Epithelial cell of proximal tubule (primary cell): Measurements from ENCODE around the gene KLK4. TPM values are rescaled to one million over a fixed set of nuclear protein-coding genes. Genes with fewer than 3 reads are reported as not detected.

Source experiments
- DNase-seq: peaks from one replicate; pipeline ENCODE4 v3.0.0-alpha.2; 2011; ENCODE audit warnings: low read depth
- H3K4me3 ChIP-seq: 2 replicates; pipeline ENCODE4 v1.5.1; 2011; ENCODE audit warnings: low read depth, mild to moderate bottlenecking, low read length
- total RNA-seq: library from RNA; depleted of rRNA; stranded (reverse); fragments of >200 nt; gene quantifications from 2 replicates; pipeline ENCODE4 v1.2.3, GENCODE V29; 2015
- TF ChIP-seq, protein P1 (sequence below): conservative IDR thresholded peaks from 2 replicates; pipeline ENCODE4 v1.5.1; 2012; ENCODE audit warnings: low read depth, mild to moderate bottlenecking, low read length

KLK4 gene
- total RNA-seq: not detected in 2 replicates

DNA sequence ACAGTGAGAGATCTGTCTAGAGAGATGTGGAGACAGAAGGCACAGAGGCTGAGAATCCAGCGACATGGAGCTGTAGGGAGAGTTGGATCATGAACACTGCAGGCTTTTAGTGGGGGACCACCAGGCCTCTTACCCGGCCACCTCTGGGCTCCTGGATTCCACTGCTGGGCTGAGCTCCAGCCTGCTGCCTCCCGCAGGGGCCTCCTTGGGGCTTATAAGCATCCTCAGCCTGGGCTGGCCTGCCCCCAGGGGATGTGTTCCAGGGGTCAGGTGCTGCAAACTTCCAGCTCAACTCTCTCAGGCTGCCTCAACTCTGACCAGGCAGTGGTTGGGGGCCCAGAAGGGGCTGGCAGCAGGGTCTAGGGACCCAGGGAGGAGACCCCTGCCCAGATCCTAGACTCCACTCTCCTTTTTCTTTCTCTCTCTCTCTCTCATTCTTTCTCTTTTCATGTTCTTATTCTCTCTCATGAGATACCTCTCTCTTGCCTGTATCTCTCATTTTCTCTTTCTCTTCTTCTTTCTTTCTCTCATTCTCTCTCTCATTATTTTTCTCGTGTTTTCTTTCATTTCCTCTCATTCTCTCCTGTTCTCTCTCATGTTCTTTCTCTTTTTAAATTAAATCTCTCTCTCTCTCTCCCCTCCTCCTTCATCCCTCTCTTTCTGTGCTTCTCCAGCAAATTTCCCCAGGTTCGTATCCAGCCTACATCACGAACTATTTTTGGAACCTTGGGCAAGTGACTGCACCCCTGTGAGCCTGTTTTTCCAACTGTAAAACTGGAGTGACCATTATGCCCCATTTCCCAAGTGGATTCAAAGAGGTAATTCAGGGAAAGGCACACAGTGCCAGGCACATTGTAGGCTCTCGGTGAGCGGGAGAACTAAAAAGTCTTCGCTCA, at the start of gene KLK4:
KLK4 (minus strand) TSS at position 190 of the 896 bp plus-strand sequence. CDS start 657 bp downstream, outside the sequence.
- H3K4me3 ChIP-seq: no peak within 1 kb of the TSS
- TF ChIP-seq, protein P1, sequence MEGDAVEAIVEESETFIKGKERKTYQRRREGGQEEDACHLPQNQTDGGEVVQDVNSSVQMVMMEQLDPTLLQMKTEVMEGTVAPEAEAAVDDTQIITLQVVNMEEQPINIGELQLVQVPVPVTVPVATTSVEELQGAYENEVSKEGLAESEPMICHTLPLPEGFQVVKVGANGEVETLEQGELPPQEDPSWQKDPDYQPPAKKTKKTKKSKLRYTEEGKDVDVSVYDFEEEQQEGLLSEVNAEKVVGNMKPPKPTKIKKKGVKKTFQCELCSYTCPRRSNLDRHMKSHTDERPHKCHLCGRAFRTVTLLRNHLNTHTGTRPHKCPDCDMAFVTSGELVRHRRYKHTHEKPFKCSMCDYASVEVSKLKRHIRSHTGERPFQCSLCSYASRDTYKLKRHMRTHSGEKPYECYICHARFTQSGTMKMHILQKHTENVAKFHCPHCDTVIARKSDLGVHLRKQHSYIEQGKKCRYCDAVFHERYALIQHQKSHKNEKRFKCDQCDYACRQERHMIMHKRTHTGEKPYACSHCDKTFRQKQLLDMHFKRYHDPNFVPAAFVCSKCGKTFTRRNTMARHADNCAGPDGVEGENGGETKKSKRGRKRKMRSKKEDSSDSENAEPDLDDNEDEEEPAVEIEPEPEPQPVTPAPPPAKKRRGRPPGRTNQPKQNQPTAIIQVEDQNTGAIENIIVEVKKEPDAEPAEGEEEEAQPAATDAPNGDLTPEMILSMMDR: no peak
- no peak for DNase-seq

DNA sequence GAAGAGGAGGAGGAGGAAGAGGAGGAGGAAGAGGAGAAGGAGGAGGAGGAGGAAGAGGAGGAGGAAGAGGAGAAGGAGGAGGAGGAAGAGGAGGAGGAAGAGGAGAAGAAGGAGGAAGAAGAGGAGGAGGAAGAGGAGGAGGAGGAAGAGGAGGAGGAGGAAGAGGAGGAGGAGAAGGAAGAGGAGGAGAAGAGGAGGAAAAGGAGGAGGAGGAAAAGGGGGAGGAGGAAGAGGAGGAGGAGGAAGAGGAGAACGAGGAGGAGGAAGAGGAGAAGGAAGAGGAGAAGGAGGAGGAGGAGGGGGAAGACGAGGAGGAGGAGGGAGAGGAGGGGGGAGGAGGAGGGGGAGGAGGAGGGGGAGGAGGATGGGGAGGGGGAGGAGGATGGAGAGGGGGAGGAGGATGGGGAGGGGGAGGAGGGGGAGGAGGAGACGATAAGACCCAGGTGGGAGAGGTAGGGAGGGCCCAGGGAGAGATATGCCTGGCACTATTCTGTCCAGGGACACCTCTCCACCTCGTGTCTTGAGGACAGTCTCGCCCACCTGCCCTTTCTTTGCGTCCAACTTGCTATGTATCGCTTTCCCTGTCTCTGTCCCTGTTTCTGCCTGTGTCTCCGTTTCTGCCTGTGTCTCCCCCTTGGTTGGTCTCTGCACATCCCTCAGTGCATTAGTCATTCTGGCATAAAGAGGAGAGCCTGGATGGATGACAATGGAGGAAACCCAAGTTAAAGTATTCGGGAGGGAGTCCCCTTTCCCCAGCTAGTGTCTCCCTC, 48.7 kb upstream of the KLK4 start:
- no peak overlapping the region for H3K4me3 ChIP-seq
- TF ChIP-seq, protein P1: no peak
- DNase-seq: no peak

GRCh38 chr19:50957587-50957986, 46.4 kb upstream of the KLK4 start:
- TF ChIP-seq, protein P1: no peak
- no peak for DNase-seq
- no peak overlapping the region for H3K4me3 ChIP-seq

DNA sequence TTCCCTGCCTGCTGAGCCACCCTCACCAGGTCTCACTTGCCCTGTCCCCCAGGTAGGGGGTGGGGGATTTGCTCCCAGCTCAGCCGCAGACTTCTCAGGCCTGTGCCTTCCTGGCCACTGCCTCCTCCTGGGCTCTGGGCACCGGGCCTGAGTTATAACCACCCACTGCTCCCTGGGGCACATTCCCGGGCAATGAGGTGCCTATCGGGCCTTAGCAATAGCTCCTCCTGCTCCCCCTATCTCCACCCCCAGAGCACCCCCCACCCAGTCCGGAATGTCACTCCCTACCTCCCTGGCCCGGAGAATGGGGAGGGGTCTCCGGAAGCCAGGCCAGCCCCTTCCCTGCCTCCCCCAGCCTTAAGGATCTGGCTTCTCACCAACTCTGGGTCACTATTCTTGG, 41.7 kb upstream of the KLK4 start, which contains the start of gene KLK5:
KLK5 (minus strand) TSS at position 129 of the 400 bp plus-strand sequence. CDS start 381 bp downstream, outside the sequence.
- TF ChIP-seq, protein P1: no peak
- no peak within 1 kb of the TSS for H3K4me3 ChIP-seq
- no peak for DNase-seq

GRCh38 chr19:50949861-50950260, 38.7 kb upstream of the KLK4 start:
- H3K4me3 ChIP-seq: no peak overlapping the region
- TF ChIP-seq, protein P1: no peak
- no peak for DNase-seq

DNA sequence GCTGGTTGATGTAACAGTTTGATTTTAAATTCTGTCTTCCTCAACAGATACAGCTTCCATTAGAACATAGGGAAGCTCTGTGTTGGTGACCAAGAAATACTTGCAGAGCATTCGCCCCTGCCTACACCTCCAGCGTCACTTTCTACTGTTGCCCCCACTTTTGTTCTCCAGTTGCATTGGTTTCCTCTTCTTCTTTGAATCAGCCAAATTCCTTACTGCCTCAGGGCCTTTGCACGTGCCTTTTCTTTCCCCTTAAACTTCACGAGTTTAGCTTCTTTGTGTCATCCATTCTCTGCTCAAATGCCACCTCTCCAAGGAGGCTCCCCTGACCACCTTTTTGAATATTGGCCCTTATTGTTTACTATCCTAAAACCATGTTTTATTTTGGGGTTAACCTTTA, 35.9 kb upstream of the KLK4 start:
- H3K4me3 ChIP-seq: no peak overlapping the region
- TF ChIP-seq, protein P1: no peak
- DNase-seq: no peak
